Adrenal gland (tissue), 12 donors: ENCODE results near the gene HOXC11. TPM values are rescaled to one million over a fixed set of nuclear protein-coding genes. Genes with fewer than 3 reads are reported as not detected.
A peak's percentile ranks its signal among the peaks of the same experiment; 100 is the strongest.

Source experiments
- DNase-seq, 7 donors: peaks; one replicate each; pipeline ENCODE4 v3.0.0-alpha.2; 2019 to 2020
- H3K27ac ChIP-seq, 5 donors: fragments of 200-600 bp; sonication (generic) in 4 of 5; 1 replicate in 3 of 5; 2 replicates in 2 of 5; pipeline versions ENCODE4 v1.5.1 to v1.8.0; 2016 to 2020; ENCODE audit warnings: mild to moderate bottlenecking in 1 of 5
- H3K27me3 ChIP-seq: fragments of 200-600 bp; 2 replicates; pipeline ENCODE4 v1.8.0; 2021
- H3K36me3 ChIP-seq, 2 donors: fragments of 200-600 bp; replicated peaks in 1 of 2; 1 replicate in 1 of 2; 2 replicates in 1 of 2; pipeline versions ENCODE4 v1.5.1 to v1.8.0; 2018 to 2022
- H3K4me1 ChIP-seq, 2 donors: fragments of 200-600 bp; replicated peaks in 1 of 2; 1 replicate in 1 of 2; 2 replicates in 1 of 2; pipeline versions ENCODE4 v1.5.1 to v1.8.0; 2018 to 2021
- H3K4me3 ChIP-seq, 4 donors: fragments of 200-600 bp; sonication (generic) in 3 of 4; one replicate each; pipeline ENCODE4 v1.5.1; 2016 to 2018
- H3K9me3 ChIP-seq, 3 donors: fragments of 200-600 bp; sonication (generic) in 1 of 3; replicated peaks in 1 of 3; 1 replicate in 2 of 3; 2 replicates in 1 of 3; pipeline versions ENCODE4 v1.5.1 to v1.8.0; 2016 to 2021
- CTCF ChIP-seq, 6 experiments: fragments of 450-650 bp in 4 of 6; fragments of 200-600 bp in 2 of 6; sonication (generic) in 1 of 6; IDR thresholded peaks; 1 replicate in 5 of 6; 2 replicates in 1 of 6; pipeline versions ENCODE4 v1.5.1 to v1.8.0; 2016 to 2021; ENCODE audit warnings: antibody characterized with exemption in 6 of 6, mild to moderate bottlenecking in 2 of 6, moderate library complexity in 1 of 6
- POLR2A ChIP-seq, 2 donors: fragments of 450-650 bp; IDR thresholded peaks; one replicate each; pipeline ENCODE4 v1.6.1; 2017; ENCODE audit warnings: antibody characterized with exemption in 2 of 2, mild to moderate bottlenecking in 2 of 2, moderate library complexity in 1 of 2
- WGBS, 4 donors: extraction: QIAGEN DNeasy Blood & Tissue Kit in 2 of 4; methylation state at CpG; one replicate each; pipeline versions ENCODE4 v1.1.5 to v1.1.7; 2013 to 2017; 5-methylcytosine and 5-hydroxymethylcytosine counted together
- intact Hi-C, 2 donors: fragments of 100-400 bp; cut with DNase I; formaldehyde crosslinking; loops; one replicate each; pipeline versions ENCODE4 v1.14.1 to v1.15.0; 2022 to 2023
- polyA plus RNA-seq, 3 donors: library from polyadenylated mRNA; stranded (reverse); fragments of 200-250 nt in 2 of 3; fragments of 350-450 nt in 1 of 3; fragmentation: Illumina TruSeq in 1 of 3; extraction: RNeasy Lipid Tissue Mini Kit (QIAGEN cat#74804) in 1 of 3; gene quantifications; one replicate each; pipeline ENCODE4 v1.2.3, GENCODE V29; 2013 to 2014
- total RNA-seq, 9 donors: library from RNA; depleted of rRNA in 4 of 9; stranded (reverse); fragments of >200 nt in 4 of 9; fragments of 120-200 nt in 1 of 9; fragmentation: NEBNext Ultra II Directional in 1 of 9; extraction: Animal tissue kit (Norgen Biotek cat#: 25700) in 1 of 9; gene quantifications; one replicate each; pipeline versions ENCODE4 v1.1.0 to v1.2.4, GENCODE V29; 2013 to 2023
- donor health status: healthy with polysubstance abuse.
- donor health status: Bipolar disorder and iron deficiency.
- donor health status: DM: yes; HTN: yes; CAD: no.
- donor health status: DM: no; HTN: no; CAD: no.
- donor health status: DM: no; HTN: no; CAD: no.
- donor health status: DM: yes; HTN: yes; CAD: no.

HOXC11 gene
- total and polyA plus RNA-seq, 12 donors, result not detected

- Histone ChIP-seq H3K9me3 (no peaks in the 10 kb centered on the region), H3K36me3 (no peaks in the 10 kb centered on the region), H3K27me3 (peaks cover 90% of the 10 kb centered on the region), H3K27ac (no peak overlapping the region), H3K4me3 (peak overlapping the region in 1 of 4 donors; percentile 47), H3K4me1 (peaks cover 9 to 19% of the 10 kb centered on the region in 2 donors)
- no peak for DNase-seq
- 4 to 6% (median 5%) methylated on average over 33 to 71 of the region's 71 CpGs for WGBS, 4 donors
- no peak for TF ChIP-seq POLR2A (IDR thresholded peaks at IDR 0.05)
- no peak for TF ChIP-seq CTCF (IDR thresholded peaks at IDR 0.05)
- intact Hi-C loops, result no loop called here
Observed at GRCh38 chr12:53973236-53974042, 513 bp downstream of the HOXC11 start.

- Histone ChIP-seq H3K27ac (no peak within 1 kb of the TSS), H3K36me3 (no peaks in the 10 kb centered on the region), H3K9me3 (no peaks in the 10 kb centered on the region), H3K4me1 (peaks cover 9 to 19% of the 10 kb centered on the region in 2 donors), H3K27me3 (peaks cover 90% of the 10 kb centered on the region), H3K4me3 (peak within 1 kb of the TSS in 1 of 4 donors; percentile 47)
- TF ChIP-seq CTCF (IDR thresholded peaks at IDR 0.05) (no peak), POLR2A (IDR thresholded peaks at IDR 0.05) (no peak)
- 1 to 4% (median 3%) methylated on average over 41 to 63 of the region's 63 CpGs for WGBS, 4 donors
- DNase-seq, result no peak
- intact Hi-C loops, result no loop called here
Observed at GRCh38 chr12:53974084-53975063, 1.4 kb downstream of the HOXC11 start, which contains the start of gene HOTAIR. Gene HOTAIR (minus strand): TSS chr12:53974954.

GRCh38 chr12:53975064-53975471 is 2.1 kb downstream of the HOXC11 start:
- no peak for DNase-seq
- Histone ChIP-seq H3K4me1 (peaks cover 9 to 19% of the 10 kb centered on the region in 2 donors), H3K27me3 (peaks cover 89% of the 10 kb centered on the region), H3K27ac (no peak overlapping the region), H3K36me3 (no peaks in the 10 kb centered on the region), H3K9me3 (no peaks in the 10 kb centered on the region), H3K4me3 (peak overlapping the region in 1 of 4 donors; percentile 47)
- intact Hi-C loops, result no loop called here
- TF ChIP-seq CTCF (IDR thresholded peaks at IDR 0.05) (no peak), POLR2A (IDR thresholded peaks at IDR 0.05) (no peak)
- WGBS, 4 donors, result 4 to 12% (median 6%) methylated on average over 11 to 25 of the region's 25 CpGs
